Measurements from ENCODE around the gene IL1RN. TPM values are rescaled to one million over a fixed set of nuclear protein-coding genes. Genes with fewer than 3 reads are reported as not detected.

IL1RN gene
- total RNA-seq, 1 experiment from 2014 or later, result not detected

GRCh38 chr2:113156278-113157117 is 29.1 kb downstream of the IL1RN start:
- DNase-seq (ENCODE audit: low read depth), result no peak

- no peak for DNase-seq (ENCODE audit: low read depth)
Measured at GRCh38 chr2:113157118-113157896, 29.9 kb downstream of the IL1RN start.

GRCh38 chr2:113157897-113158753 is 30.7 kb downstream of the IL1RN start:
- peak; percentile 3 for DNase-seq (ENCODE audit: low read depth)

- DNase-seq (ENCODE audit: low read depth), result no peak
Measured at GRCh38 chr2:113158884-113159553, 31.6 kb downstream of the IL1RN start.

GRCh38 chr2:113160248-113160647 is 32.9 kb downstream of the IL1RN start:
- no peak for DNase-seq (ENCODE audit: low read depth)

GRCh38 chr2:113160962-113161361 is 33.6 kb downstream of the IL1RN start:
- DNase-seq (ENCODE audit: low read depth), result no peak

GRCh38 chr2:113162173-113162572 is 34.8 kb downstream of the IL1RN start:
- DNase-seq (ENCODE audit: low read depth), result no peak

- DNase-seq (ENCODE audit: low read depth), result no peak
Measured at GRCh38 chr2:113162869-113163268, 35.5 kb downstream of the IL1RN start.

- no peak for DNase-seq (ENCODE audit: low read depth)
Measured at GRCh38 chr2:113164215-113164929, 37.0 kb downstream of the IL1RN start.

- no peak for DNase-seq (ENCODE audit: low read depth)
Measured at GRCh38 chr2:113164930-113165585, 37.7 kb downstream of the IL1RN start.

GRCh38 chr2:113166187-113166645 is 38.8 kb downstream of the IL1RN start:
- DNase-seq (ENCODE audit: low read depth), result no peak

GRCh38 chr2:113167115-113167932 is 39.9 kb downstream of the IL1RN start:
- no peak for DNase-seq (ENCODE audit: low read depth)

GRCh38 chr2:113167962-113168340 is 40.6 kb downstream of the IL1RN start:
- DNase-seq (ENCODE audit: low read depth), result no peak

GRCh38 chr2:113169002-113169530 is 41.7 kb downstream of the IL1RN start:
- DNase-seq (ENCODE audit: low read depth), result no peak

GRCh38 chr2:113169586-113169985 is 42.2 kb downstream of the IL1RN start:
- no peak for DNase-seq (ENCODE audit: low read depth)

- no peak for DNase-seq (ENCODE audit: low read depth)
Measured at GRCh38 chr2:113171334-113172075, 44.1 kb downstream of the IL1RN start.

- no peak for DNase-seq (ENCODE audit: low read depth)
Measured at GRCh38 chr2:113172721-113173541, 45.5 kb downstream of the IL1RN start.
